ENCODE results near the gene CFAP44. TPM values are rescaled to one million over a fixed set of nuclear protein-coding genes. Genes with fewer than 3 reads are reported as not detected.

CFAP44 gene
- total RNA-seq, 1 donor from 2014 or later, result 6.4 TPM

Small RNA genes lying within 50 kb of the gene (microRNA-seq; reads per million reads assigned to microRNA genes)
- not detected for gene MIR8076

Other genes with a start within 250 kb of the CFAP44 start
- 20.2 TPM in 2 replicates for gene BOC, start 229.9 kb downstream of the CFAP44 start, total RNA-seq
- gene SPICE1, start 73.7 kb upstream of the CFAP44 start, total RNA-seq, result 18.4 and 19.0 TPM in 2 replicates
- gene SIDT1, start 91.1 kb upstream of the CFAP44 start, total RNA-seq, result not detected in 2 replicates

Measured in astrocyte (in vitro differentiated cells and primary cell).